Measurements from ENCODE around the gene THAP2.
"Not testable (repeated sequence)": the region's sequence is repeated elsewhere in the genome, so short reads cannot be mapped to it uniquely, and the experiment has no call there.

Gene THAP2

DNA sequence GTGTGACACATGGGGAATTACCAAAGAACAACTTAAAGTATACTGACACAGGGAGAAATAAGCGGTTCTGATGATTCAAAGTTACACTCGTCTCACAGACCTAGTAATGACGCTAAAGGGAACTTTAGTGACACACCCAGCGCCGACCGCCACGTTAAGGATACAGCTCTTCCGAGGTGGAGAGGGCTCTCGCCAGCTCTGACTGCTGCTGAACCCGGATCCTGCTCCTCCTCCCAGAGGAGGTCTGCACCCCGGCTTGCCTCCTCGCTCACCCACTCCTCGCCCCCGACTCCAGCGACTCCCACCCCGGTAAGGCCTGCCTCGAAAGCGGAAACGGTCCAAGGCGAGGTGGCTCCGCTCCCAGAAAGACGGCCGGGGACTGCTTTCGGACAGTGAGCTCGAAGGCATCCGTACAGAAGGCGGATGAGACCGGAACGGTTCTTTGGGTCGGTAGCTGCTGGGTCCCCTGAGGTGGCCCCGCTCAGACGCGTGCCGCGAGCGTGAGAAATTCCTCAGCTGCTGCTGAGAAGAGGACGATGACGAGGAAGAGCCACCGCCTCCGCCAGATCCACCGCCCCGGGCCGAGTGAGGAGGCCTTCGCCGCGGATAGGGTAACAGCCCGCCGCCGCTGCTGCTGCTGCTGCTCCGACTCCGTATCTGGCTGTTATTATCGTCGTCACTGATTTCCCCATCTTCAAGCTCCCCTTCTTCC, 1.1 kb upstream of the THAP2 start:
- DNase-seq = peak; percentile 87

DNA sequence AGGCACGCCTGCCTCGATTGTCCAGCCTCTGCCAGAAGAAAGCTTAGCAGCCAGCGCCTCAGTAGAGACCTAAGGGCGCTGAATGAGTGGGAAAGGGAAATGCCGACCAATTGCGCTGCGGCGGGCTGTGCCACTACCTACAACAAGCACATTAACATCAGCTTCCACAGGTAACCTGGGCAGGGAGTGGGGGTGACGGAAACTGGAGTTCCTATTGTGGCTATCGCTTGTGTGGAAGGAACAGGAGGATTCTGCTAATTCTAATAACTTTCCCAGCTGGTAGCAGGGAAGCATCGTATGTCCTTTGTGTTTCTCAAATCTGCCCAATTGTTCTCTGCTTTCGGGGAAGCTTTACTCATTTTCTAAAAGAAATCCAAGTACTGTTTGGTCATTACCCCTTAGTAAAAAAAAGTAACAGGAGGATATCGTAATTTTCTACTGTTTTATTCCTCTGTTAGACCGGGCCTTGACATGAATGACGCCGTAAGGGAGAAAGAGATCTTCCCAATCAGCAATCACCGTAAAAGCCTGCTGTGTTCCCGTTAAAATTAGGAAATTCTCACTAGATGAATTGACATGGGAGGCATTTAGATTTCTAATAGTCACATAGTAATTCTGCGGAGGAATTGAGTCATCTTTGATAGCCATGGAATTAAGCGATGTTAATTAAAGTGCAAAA, 449 bp downstream of the THAP2 start:
- no peak for DNase-seq

DNA sequence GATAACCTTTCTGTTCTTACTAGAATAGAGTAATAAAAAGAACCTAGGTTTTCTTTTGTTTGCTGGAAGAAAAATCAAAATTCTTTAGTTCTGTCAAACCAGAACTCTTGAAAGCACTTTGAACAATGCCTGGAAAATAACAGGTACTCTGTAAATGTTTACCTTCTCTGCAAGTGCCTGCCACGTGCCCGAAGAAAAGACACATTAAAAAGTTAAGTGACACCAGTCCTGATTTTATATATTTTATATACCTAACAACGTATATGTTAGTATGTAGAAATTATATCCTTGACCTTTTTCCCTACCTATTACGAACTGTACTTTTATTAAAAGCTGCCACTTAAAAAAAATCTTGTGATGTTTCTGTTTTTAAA, 976 bp downstream of the THAP2 start:
- no peak for DNase-seq

DNA sequence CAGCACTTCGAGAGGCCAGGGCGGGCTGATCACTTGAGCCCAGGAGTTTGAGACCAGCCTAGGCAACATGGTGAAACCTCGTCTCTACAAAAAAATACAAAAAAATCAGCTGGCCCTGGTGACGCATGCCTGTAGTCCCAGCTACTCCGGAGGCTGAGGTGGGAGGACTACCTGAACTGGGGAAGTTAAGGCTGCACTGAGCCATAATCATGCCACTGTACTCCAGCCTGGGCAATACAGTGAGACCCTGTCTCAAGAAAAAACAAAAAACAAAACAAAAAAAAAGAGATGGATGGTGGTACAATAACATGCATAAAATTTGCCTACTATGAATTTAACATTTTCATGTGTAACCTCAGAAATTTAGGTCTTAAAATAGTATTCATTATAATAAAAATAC, 2.2 kb downstream of the THAP2 start:
- no peak for DNase-seq

DNA sequence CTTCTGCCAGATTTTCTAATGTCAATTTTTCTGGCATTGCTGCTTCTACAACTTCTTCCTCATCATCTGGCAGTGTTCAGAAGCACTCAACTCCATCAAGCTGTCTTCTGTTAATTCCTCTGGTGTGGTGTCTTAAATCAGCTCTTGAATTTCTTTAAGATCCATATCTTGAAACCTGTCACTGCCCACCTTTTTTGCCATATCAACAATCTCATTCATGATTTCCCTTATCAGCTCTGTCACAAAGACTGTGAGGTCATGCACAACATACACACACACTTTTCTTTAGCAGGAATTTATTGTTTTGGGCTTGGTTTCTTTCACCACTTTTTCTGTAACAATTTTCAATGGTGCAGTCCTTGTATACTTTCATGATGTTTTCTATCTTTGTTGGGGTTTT, 7.2 kb downstream of the THAP2 start:
- no peak for DNase-seq

DNA sequence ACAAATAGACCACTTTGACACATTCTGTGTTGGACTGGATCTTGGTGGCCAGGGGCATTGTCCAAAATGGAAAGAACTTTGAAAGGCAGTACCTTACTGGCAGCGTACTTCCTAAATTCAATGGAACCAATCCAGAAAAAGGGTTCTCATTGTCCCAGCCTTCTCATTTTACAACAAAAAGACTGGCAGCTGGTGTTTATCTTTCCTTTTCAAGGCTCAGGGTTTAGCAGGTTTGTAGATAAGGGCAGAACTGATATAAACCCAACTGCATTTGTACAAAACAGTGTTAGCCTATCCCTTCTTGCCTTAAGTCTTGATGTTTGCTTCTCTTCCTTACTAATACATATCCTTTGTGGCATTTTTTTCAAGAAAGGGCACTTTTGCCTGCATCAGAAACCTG, 7.7 kb downstream of the THAP2 start:
- DNase-seq = no peak

DNA sequence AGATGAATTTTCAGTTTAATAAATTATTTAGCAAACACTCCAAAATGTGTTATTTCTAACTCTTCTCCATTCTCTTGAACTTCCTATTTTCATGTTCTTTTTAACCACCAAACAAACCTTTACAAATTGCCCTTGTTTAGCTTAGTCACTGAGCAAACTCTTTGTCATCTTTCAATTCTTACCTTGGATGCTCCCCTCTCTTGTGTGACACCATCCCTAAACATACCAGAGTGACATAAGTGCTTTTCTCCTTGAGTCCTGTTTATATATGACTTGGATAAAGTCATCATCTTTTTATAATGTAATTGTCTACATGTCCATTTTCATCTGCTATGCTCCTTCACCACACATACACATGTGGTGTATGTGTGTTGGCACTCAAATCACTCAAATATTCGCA, 18.4 kb downstream of the THAP2 start:
- no peak for DNase-seq

DNA sequence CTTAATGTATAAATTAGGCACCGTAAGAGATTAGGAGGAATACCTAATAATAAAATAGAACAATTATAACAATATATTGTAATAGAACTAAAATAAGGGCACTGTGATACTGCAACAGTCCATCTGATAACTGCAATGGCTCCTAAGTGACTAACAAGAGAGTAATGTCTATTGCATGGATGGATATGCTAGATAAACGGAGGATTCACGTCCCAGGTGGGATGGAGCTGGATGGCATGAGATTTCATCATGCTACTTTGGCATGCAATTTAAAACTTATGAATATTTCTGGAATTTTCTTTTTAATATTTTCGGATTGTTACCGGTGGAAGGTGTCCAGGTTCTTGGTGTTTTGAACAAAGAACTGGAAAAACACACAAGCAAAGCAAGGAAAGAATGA, 19.5 kb downstream of the THAP2 start:
- DNase-seq = no peak

DNA sequence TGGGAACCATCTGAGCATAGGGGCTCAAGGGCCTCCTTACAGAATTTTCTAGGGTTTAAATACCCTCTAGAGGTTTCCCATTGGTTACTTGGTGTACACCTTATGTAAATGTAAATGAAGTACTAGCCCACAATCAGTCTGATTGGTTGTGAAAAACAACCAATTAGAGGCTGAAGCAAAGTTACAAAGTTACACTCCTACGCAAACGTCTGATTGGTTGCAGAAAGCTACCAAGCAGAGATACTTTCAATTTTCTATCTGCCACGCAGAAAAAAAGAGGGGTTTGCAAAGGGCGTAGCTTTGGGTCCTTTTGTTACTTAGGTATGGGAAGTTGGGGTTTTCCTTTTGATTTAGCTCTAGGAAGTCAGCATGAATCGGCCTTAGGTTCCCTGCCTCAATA, 20.0 kb downstream of the THAP2 start:
- no peak for DNase-seq

DNA sequence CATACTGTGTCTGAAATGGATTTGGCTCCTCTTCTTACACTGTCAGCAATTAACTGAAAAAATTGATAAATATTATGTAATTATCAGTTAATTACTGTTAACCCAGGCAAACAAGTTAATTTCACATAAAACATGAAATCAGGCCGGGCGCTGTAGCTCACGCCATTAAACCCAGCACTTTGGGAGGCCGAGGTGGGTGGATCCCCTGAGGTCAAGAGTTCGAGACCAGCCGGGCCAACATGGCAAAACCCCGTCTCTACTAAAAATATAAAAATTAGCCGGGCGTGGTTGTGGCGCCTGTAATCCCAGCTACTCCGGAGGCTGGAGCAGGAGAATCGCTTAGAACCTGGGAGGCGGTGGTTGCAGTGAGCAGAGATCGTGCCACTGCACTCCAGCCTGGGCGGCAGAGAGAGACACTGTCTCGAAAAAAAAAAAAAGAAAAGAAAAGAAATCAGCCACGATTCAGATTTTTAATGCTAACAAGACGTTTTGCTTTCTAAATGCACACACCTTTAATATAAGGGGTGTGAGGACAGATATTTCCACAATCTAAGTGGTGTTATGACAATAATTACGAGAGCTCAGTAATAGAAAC, 21.3 kb downstream of the THAP2 start:
- no peak for DNase-seq

DNA sequence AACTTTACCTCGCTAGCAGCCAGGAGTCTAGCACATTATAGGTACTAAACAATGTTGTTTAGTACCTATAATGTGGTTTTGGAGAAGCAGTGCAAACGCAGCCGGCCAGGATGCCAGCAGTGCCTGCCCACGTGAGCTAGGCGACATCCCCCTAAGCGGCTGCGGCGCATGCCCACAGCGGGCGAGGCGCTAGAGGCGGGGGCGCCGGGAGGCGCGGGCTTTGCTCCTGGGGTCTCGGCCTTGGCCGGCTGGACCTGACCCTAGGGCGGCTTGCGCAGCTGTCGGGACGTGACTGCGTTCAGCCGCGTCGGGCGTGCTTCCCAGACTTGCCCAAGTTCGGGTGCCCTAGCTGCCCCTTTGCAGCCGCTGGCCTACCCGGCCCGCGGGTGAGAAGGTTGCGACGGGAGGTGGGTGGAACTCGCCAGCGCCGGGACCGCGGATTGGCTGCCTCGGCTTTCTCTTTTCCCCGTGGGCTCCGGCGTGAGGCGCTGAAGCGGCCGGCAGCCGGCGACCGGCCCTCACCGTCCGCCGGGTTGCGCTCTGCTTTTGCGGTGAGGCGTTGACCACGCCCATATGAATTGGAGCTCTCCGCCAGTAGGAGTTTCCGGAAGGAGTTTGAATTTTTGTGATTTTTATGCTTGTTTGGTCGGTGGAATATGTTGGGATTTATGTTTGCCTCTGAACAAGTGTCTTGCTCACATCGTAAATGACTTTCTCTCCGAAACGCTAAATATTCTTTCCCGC, 22.0 kb downstream of the THAP2 start, which contains the start of gene TMEM19:
TSS of gene TMEM19 (plus strand) at position 169 of the 744 bp plus-strand sequence. CDS start 599 bp downstream, outside the sequence.
- peak; percentile 93 for DNase-seq

DNA sequence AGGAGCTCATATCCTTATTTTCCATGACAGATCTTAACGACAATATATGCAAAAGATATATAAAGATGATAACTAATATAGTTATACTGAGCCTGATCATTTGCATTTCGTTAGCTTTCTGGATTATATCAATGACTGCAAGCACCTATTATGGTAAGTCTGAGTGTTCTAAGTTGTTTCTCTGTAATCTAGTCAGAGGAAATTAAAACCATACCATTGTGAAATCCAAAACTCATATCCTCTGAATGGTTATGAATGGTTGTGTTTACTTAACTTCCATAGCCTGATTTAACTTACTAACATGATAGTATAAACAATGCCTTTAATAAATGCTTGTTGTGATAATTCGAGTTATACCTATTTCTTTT, 22.5 kb downstream of the THAP2 start:
- DNase-seq = no peak

DNA sequence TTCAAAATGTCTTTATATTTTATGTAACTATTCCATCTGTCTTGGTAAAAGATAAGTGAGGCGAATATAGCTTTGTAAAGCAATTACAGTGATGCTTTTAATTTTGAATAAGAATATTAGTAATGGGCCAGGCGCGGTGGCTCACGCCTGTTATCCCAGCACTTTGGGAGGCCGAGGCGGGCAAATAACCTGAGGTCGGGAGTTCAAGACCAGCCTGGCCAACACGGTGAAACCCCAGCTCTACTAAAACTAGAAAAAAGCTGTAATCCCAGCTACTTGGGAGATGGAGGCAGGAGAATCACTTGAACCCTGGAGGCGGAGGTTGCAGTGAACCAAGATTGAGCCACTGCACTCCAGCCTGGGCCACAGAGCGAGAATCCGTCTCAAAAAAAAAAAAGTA, 23.1 kb downstream of the THAP2 start:
- DNase-seq = not testable (repeated sequence)

DNA sequence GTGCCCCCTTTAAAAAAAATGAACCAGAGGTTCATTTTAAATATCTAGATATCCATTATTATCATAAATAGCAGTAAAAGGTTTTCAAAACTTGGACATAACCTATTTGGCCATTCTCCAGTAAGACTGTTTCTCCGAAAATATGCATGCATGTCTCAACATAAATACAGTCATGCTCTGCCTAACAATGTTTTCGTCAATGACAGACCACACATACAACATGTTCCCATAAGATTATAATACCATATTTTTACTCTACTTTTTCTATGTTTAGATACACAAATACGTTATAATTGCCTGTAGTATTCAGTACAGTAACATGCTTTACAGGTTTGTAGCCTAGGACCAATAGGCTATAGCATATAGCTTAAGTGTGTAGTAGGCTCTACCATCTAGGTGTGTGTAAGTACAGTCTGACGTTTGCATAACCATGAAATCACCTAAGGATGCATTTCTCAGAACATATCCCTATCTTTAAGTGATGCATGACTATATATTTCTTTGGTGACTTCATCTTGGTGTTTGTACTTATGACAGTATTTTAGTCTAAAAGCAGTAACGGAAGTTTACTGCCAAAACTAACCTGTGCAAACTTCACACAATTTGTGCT, 25.0 kb downstream of the THAP2 start:
- DNase-seq = no peak

DNA sequence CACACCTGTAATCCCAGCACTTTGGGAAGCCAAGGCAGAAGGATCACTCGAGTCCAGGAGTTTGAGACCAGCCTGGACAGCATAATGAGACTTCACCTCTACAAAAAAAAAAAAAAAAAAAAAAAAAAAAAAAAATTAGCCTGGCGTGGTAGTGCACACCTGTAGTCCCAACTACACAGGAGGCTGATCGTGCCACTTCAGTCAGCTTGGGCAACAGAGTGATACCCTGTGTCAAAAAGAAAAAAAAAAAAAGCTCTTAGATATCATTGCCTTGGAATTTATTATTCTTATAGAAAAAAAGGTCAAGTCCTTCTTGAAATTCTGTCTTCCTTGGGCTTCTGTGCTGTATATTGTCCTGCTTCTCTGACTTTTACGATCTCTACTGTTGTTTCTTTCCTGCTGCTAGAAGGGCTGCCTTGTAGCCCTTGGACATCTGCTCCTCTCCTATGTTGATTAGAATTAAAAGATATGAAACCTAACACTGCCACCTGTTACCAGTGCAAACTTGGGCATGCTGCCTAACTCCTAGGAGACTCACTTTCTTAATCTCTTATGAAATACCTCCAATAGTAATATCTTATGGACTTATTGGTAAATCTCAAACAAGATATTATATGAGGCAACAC, 27.5 kb downstream of the THAP2 start:
- no peak for DNase-seq

DNA sequence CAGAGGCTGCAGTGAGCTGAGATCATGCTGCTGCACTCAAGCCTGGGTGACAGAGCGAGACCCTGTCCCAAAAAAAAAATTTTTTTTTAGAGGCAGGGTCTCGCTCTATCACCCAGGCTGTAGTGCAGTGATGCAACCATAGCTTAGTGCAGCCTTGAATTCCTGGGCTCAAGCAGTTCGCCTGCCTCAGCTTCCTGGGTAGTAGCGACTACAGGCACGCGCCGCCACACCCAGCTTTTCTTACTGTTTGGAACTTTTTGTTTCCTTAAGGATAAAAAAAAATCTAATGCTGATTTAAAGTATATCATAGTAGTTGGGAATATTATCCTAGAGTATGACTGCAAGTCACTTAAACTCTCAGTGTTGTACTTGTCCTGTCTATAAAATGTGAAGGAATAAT, 29.0 kb downstream of the THAP2 start:
- DNase-seq = no peak

DNA sequence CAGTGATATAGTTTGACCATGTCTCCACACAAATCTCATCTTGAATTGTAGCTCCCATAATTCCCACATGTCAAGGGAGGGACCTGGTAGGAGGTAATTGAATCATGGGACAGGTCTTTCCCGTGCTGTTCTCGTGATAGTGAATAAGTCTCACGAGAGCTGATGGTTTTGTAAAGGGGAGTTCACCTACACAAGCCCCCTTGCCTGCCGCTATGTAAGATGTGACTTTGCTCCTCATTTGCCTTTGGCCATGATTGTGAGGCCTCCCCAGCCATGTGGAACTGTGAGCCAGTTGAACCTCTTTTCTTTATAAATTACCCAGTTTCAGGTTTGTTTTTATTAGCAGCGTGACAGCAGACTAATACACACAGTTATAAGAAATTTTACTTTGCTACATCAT, 29.6 kb downstream of the THAP2 start:
- DNase-seq = not testable (repeated sequence)

DNA sequence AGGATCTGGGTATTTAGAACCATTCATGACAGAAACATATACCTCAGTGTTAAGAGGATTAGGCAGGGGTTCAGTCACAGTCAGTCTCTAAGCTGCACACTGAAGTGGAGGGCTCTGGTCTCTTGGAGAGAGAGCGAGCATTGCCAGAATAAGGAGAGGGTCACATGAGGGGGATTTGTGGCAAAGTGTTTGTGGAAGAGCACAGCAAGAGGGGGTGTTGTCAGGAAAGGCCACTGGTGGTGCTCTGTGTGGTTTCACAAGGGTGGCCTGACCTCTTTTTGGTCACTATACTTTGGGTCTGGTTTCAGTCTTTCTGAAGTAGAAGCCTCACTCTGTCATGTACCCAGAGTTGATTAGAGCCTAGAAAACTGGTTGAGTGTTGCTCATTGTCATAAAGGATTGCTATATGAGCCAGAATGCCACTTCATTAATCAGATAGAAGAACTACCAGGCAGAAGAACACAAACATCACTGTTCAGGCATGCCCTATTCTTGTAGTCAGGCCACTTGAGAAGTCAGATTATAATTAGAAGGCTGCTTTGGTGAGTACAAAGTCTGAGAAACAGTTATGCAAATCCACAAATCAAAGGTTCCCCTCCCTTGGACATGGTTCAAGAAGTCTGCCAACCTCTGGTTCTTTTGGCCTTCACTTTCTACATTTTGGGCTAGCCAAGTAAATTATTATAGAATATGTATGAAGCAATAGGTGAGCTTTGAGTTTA, 30.2 kb downstream of the THAP2 start:
- DNase-seq = no peak

DNA sequence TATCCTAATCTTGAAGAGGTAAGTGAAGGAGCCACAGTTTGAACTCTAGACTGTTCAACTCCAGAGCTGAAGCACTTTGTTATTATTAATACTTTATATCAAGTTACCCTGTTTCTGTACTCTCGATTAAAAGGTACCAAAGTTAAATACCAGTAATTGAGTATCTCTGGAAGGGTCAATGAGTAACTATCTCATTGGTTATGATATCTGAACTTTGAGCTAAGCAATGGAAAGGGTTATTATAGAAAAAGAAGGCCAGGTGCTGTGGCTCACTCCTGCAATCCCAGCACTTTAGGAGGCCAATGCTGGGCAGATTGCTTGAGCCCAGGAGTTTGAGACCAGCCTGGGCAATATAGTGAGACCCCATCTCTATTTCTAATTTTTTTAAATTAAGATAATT, 31.7 kb downstream of the THAP2 start:
- DNase-seq = no peak

DNA sequence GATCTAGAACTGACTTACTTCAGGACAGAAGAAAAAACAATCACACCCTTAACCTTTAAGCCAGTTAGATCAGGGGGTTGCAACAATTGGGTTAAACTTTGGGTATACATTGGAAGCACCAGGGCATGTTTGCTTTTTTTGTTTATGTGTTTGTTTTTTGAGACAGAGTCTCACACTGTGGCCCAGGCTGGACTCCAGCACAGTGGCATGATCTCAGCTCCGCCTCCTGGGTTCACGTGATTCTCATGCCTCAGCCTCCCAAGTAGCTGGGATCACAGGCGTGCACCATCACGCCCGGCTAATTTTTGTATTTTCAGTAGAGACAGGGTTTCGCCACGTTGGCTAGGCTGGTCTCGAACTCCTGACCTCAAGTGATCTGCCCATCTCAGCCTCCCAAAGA, 38.1 kb downstream of the THAP2 start:
- DNase-seq = not testable (repeated sequence)

DNA sequence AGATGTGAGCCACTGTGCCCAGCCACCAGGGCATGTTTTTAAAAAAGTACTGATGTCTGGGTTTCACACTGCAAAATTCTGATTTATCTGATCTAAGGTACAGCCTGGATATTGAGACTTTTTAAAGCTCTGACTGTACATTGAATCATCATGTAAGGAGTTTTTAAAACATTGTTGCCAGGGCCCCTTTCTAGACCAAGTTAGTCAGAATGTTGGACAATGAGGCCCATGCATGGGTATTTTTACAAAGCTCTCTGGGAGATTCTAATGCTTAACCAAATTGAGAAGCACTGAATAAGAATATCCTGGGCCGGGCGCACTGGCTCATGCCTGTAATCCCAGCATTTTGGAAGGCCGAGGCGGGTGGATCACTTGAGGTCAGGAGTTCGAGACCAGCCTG, 38.5 kb downstream of the THAP2 start:
- no peak for DNase-seq

DNA sequence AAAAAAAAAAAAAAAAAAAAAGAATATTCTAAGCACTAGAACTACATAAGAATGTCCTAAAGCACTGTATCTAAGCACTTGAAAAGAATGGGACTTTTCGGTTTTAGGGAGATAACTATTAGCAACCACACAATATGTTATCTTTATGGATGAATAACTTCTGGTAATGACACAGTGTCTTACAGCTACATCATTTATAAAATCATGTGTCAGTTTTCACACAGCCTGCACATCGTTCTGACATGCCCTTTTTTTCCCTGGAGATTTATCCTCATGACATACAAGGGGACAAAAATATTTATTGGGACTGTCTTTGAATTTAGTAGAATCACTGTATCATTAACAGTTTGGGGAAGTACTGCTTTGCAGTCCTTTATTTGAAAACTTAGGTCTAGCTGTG, 39.1 kb downstream of the THAP2 start:
- no peak for DNase-seq
